ENCODE results near the gene CST9. TPM values are rescaled to one million over a fixed set of nuclear protein-coding genes. Genes with fewer than 3 reads are reported as not detected.

The CST9 gene
- total and polyA plus RNA-seq, 2 of the 13 experiments (the other 11 are each of a cell fraction or from before 2014, with no cell fraction given): 0.07 TPM; not detected in 1

GRCh38 chr20:23637282-23638221, 31.8 kb upstream of the CST9 start, which contains the start of gene CST3 (continued):
- TF ChIP-seq ZNF512B (CRISPR knock-in tag; IDR thresholded peaks at IDR 0.05; ENCODE audit: borderline replicate concordance): peak; percentile 33; the same call in 1 of the 2 replicates
- TF ChIP-seq ZNF512 (CRISPR knock-in tag; IDR thresholded peaks at IDR 0.05): peak; percentile 61; the same call in 1 of the 2 replicates
- no peak for TF ChIP-seq HMGA1 (CRISPR knock-in tag; conservative IDR thresholded peaks at IDR 0.05)
- no peak for TF ChIP-seq SP1 (IDR thresholded peaks at IDR 0.05)
- peak; percentile 74; the same call in 1 of the 2 replicates for TF ChIP-seq SP1 (CRISPR knock-in tag; IDR thresholded peaks at IDR 0.05)
- TF ChIP-seq EZH2 (conservative IDR thresholded peaks at IDR 0.05; ENCODE audit: low read depth, low read length): no peak
- no peak; the same call in 1 of the 2 replicates for TF ChIP-seq SMAD1 (CRISPR knock-in tag; IDR thresholded peaks at IDR 0.05; ENCODE audit: borderline replicate concordance, low read depth)
- TF ChIP-seq ZNF430 (CRISPR knock-in tag; IDR thresholded peaks at IDR 0.05): peak; percentile 81
- peak; percentile 69 for TF ChIP-seq CENPT (CRISPR knock-in tag; IDR thresholded peaks at IDR 0.05; ENCODE audit: low read depth)
- TF ChIP-seq EP300 (IDR thresholded peaks at IDR 0.05; ENCODE audit: low read depth in 2 of 2, low read length in 2 of 2): peak in 1 of 2 experiments; percentile 32; a peak in 3 of 4 replicates
- TF ChIP-seq EP300 (CRISPR knock-in tag; IDR thresholded peaks at IDR 0.05; ENCODE audit: borderline replicate concordance): peak; percentile 36; the same call in 1 of the 2 replicates
- TF ChIP-seq ZMAT5 (CRISPR knock-in tag; IDR thresholded peaks at IDR 0.05; ENCODE audit: borderline replicate concordance, low read depth): no peak
- TF ChIP-seq PAXIP1 (CRISPR knock-in tag; conservative IDR thresholded peaks at IDR 0.05): peak; percentile 60; the same call in 1 of the 2 replicates
- TF ChIP-seq ZNF180 (CRISPR knock-in tag; IDR thresholded peaks at IDR 0.05; ENCODE audit: borderline replicate concordance, low read depth): 0 out of 2 replicates have a peak, but pooled peaks have one; percentile 37
- TF ChIP-seq HNRNPUL1 (IDR thresholded peaks at IDR 0.05; ENCODE audit: low read depth, low read length): no peak
- TF ChIP-seq FOXO1 (CRISPR knock-in tag; IDR thresholded peaks at IDR 0.05): peak; percentile 44
- no peak for TF ChIP-seq EHMT2 (IDR thresholded peaks at IDR 0.05; ENCODE audit: borderline replicate concordance, low read depth, low read length)
- TF ChIP-seq ZNF761 (CRISPR knock-in tag; conservative IDR thresholded peaks at IDR 0.05): peak; percentile 97
- peak; percentile 96 for TF ChIP-seq PAX8 (CRISPR knock-in tag; IDR thresholded peaks at IDR 0.05; ENCODE audit: borderline replicate concordance)
- TF ChIP-seq ZKSCAN1 (IDR thresholded peaks at IDR 0.05; ENCODE audit: low read length): no peak

Measured in HepG2 (cell line).